ENCODE measurements around the gene CBARP.

DNA sequence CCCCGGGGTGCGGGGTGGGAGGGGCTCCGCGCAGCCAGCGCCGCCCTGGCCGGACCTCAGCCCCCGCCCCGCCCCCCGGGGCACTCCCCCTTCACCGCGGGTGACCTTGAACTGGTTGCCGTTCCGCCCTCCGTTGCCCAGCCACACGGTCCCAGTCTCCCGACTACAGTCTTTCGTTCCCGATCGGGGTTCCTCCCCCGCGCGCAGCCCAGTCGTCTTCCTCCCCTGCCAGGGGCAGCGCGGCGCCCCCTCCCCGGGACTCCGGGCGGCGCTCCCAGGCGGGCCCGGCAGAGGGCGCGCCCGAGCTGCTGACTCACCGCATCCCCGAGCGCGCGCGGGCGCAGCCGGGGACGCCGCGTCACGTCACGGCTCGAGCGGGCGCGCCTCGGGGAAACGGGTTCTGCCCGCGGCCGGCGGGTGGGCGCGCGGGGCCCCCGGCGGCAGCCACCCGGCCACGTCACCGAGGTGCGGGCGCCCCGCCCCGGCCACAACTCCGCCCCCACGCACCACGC lies 11.0 kb upstream of the CBARP start:
- TF ChIP-seq, protein P1, sequence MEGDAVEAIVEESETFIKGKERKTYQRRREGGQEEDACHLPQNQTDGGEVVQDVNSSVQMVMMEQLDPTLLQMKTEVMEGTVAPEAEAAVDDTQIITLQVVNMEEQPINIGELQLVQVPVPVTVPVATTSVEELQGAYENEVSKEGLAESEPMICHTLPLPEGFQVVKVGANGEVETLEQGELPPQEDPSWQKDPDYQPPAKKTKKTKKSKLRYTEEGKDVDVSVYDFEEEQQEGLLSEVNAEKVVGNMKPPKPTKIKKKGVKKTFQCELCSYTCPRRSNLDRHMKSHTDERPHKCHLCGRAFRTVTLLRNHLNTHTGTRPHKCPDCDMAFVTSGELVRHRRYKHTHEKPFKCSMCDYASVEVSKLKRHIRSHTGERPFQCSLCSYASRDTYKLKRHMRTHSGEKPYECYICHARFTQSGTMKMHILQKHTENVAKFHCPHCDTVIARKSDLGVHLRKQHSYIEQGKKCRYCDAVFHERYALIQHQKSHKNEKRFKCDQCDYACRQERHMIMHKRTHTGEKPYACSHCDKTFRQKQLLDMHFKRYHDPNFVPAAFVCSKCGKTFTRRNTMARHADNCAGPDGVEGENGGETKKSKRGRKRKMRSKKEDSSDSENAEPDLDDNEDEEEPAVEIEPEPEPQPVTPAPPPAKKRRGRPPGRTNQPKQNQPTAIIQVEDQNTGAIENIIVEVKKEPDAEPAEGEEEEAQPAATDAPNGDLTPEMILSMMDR (IDR thresholded peaks at IDR 0.05 in 2 of 3, conservative IDR thresholded peaks at IDR 0.05 in 1 of 3; ENCODE audit: borderline replicate concordance in 1 of 3, insufficient read depth in 1 of 3, low read depth in 2 of 3, low read length in 2 of 3) = peak in 2 of 3 experiments; percentile 69 to 75; a peak in 4 of 6 replicates
- TF ChIP-seq EZH2phosphoT487 (IDR thresholded peaks at IDR 0.05; ENCODE audit: borderline replicate concordance) = no peak
- no peak for TF ChIP-seq JUND (IDR thresholded peaks at IDR 0.05)
- TF ChIP-seq EZH2 (IDR thresholded peaks at IDR 0.05) = no peak
- peak; percentile 22 for TF ChIP-seq POLR2A (IDR thresholded peaks at IDR 0.05; ENCODE audit: borderline replicate concordance, extremely low read depth, insufficient read depth, insufficient read length)
